GM12878 (cell line): Measurements from ENCODE around the gene CERT1. TPM values are rescaled to one million over a fixed set of nuclear protein-coding genes. Genes with fewer than 3 reads are reported as not detected.

Experiments used
- ATAC-seq: fragments of 200-7000 bp; cut with Tn5 transposase; 3 replicates; pipeline ENCODE4 v1.9.1; 2020; ENCODE audit warnings: mild to moderate bottlenecking, moderate library complexity
- BruUV-seq: library from RNA; stranded (reverse); fragments of 400-500 nt; replicated peaks from 2 replicates; lab custom pipeline; 2021; lab: Mats Ljungman, UMichigan
- CTCF ChIA-PET: fragments of 300-600 bp; sonication (Branson Sonifier 250); formaldehyde crosslinking; extraction: SDS; loops from one replicate; lab custom pipeline; 2021; ENCODE audit warnings: inconsistent platforms; lab: Yijun Ruan, JAX
- POLR2A ChIA-PET: fragments of 350-600 bp; formaldehyde crosslinking; extraction: SDS; loops from one replicate; lab custom pipeline; 2021; ENCODE audit warnings: inconsistent platforms; lab: Charles Lee
- RAD21 ChIA-PET: fragments of 300-600 bp; sonication (Branson Sonifier 250); formaldehyde crosslinking; loops from one replicate; lab custom pipeline; 2023; ENCODE audit warnings: antibody characterized with exemption; ENCODE audit not compliant: unreplicated experiment; lab: Charles Lee
- SMC1A ChIA-PET: fragments of 300-600 bp; sonication (Branson Sonifier 250); formaldehyde crosslinking; loops from one replicate; lab custom pipeline; 2023; ENCODE audit not compliant: unreplicated experiment, uncharacterized antibody; lab: Charles Lee
- DNase-seq: peaks from one replicate; pipeline ENCODE4 v3.0.0-alpha.2; 2011; ENCODE audit warnings: low read depth, low spot score
- FAIRE-seq: peaks from 3 replicates; lab custom pipeline; 2011; peaks lifted over from hg19 to GRCh38; lab: Jason Lieb, UNC
- H2AFZ ChIP-seq: 2 replicates; pipeline ENCODE4 v1.6.0; 2011; ENCODE audit warnings: low read depth, low read length, control low read depth; ENCODE audit not compliant: control insufficient read depth
- H3K27ac ChIP-seq: 2 replicates; pipeline ENCODE4 v1.5.1; 2011; ENCODE audit warnings: control low read depth; ENCODE audit not compliant: control insufficient read depth, insufficient read depth
- H3K27me3 ChIP-seq, 2 experiments: replicated peaks in 1 of 2; 2 replicates each; pipeline versions ENCODE4 v1.6.0 to v1.6.1; 2011; ENCODE audit warnings: low read length in 1 of 2; ENCODE audit not compliant: control insufficient read depth in 2 of 2, insufficient read depth in 2 of 2
- H3K36me3 ChIP-seq, 2 experiments: 2 replicates each; pipeline ENCODE4 v1.5.1; 2011; ENCODE audit warnings: low read length in 1 of 2; ENCODE audit not compliant: control insufficient read depth in 2 of 2, insufficient read depth in 2 of 2
- H3K4me1 ChIP-seq: 2 replicates; pipeline ENCODE4 v1.6.1; 2011; ENCODE audit warnings: mild to moderate bottlenecking, low read length, moderate library complexity, mixed read lengths; ENCODE audit not compliant: control insufficient read depth, insufficient read depth
- H3K4me2 ChIP-seq: 2 replicates; pipeline ENCODE4 v1.6.0; 2011; ENCODE audit warnings: control low read depth; ENCODE audit not compliant: control insufficient read depth, insufficient read depth
- H3K4me3 ChIP-seq: fragments of 200-600 bp; sonication (generic); 2 replicates; pipeline ENCODE4 v1.5.1; 2016
- H3K79me2 ChIP-seq: 2 replicates; pipeline ENCODE4 v1.6.0; 2011; ENCODE audit warnings: low read length; ENCODE audit not compliant: control insufficient read depth, insufficient read depth
- H3K9ac ChIP-seq: 2 replicates; pipeline ENCODE4 v1.8.0; 2011; ENCODE audit warnings: low read length, control low read depth, mixed read lengths; ENCODE audit not compliant: control insufficient read depth, insufficient read depth
- H3K9me3 ChIP-seq: replicated peaks from 3 replicates; pipeline ENCODE4 v1.5.1; 2011; ENCODE audit warnings: mild to moderate bottlenecking, low read length; ENCODE audit not compliant: control insufficient read depth, insufficient read depth
- H4K20me1 ChIP-seq: 2 replicates; pipeline ENCODE4 v1.6.0; 2011; ENCODE audit not compliant: control insufficient read depth, insufficient read depth
- CBX5 ChIP-seq: sonication (generic); IDR thresholded peaks from 2 replicates; pipeline ENCODE4 v1.6.1; 2016; ENCODE audit warnings: low read depth, moderate library complexity, mild to moderate bottlenecking, inconsistent platforms
- WGBS: methylation state at CpG from one replicate; pipeline ENCODE4 v1.1.6; 2016; ENCODE audit warnings: low lambda C conversion rate; ENCODE audit not compliant: insufficient replicate concordance, insufficient coverage; ENCODE audit errors: missing lambda C conversion rate; 5-methylcytosine and 5-hydroxymethylcytosine counted together
- in situ Hi-C: fragments of 300-500 bp; cut with MboI; formaldehyde crosslinking; loops from 9 replicates; pipeline ENCODE4 v1.14.3; 2018; ENCODE audit warnings: mixed read lengths
- intact Hi-C: fragments of 100-400 bp; cut with micrococcal nuclease; formaldehyde crosslinking; loops from one replicate; pipeline ENCODE4 v1.14.2; 2022; ENCODE audit not compliant: unreplicated experiment
- polyA plus RNA-seq, 11 experiments: library from polyadenylated mRNA; depleted of rRNA in 4 of 11; unstranded in 6 of 11; stranded (reverse) in 5 of 11; fragments of >200 nt; fragmentation: Nextera tagmentation in 4 of 11; fragmentation: Illumina TruSeq in 1 of 11; extraction: Ambion mirVana in 4 of 11; extraction: Trizol in 1 of 11; gene quantifications; 1 replicate in 1 of 11; 2 replicates in 10 of 11; pipeline versions ENCODE4 v1.2.1 to v1.2.3, GENCODE V29; 2011 to 2016; ENCODE audit warnings: inconsistent platforms in 2 of 11, missing spikeins in 2 of 11, low read depth in 1 of 11
- total RNA-seq, 4 experiments: library from RNA; depleted of rRNA in 3 of 4; stranded (reverse); fragments of >200 nt in 3 of 4; fragmentation: Illumina TruSeq in 1 of 4; extraction: Trizol in 1 of 4; gene quantifications; 2 replicates each; pipeline versions ENCODE4 v1.2.1 to v1.2.3, GENCODE V29; 2013 to 2021
- TF ChIP-seq, protein P1 (sequence below): fragments of 450-650 bp; IDR thresholded peaks from 2 replicates; pipeline ENCODE4 v1.6.1; 2017; ENCODE audit warnings: mild to moderate bottlenecking, moderate library complexity
- TF ChIP-seq, protein P2 (sequence below): IDR thresholded peaks from 2 replicates; pipeline ENCODE4 v1.6.1; 2012; ENCODE audit warnings: low read length, inconsistent platforms

Gene CERT1
- total and polyA plus RNA-seq, 10 of the 15 experiments (the other 5 are each of a cell fraction or from before 2014, with no cell fraction given) = 7.7 to 36.7 (median 25.6) TPM

DNA sequence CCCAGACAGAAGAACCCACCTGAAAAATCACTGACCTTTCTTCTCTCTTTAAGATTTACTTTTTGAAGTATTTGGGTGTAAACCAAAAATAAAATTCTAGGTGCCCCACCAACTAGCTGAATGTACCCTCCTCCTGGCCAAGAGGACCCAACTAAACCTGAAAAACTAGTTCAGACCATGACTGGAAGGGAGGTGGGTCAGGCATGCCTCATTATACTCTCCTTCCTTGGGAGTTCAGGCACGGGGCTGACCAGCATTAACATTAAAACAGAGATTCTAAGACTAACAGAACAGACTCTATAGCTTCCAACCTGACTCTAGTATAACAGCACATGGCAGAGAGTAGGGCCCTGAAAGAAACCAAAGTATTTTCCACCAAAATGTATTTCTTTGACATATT lies 61.4 kb downstream of the CERT1 start (continued):
- TF ChIP-seq, protein P1, sequence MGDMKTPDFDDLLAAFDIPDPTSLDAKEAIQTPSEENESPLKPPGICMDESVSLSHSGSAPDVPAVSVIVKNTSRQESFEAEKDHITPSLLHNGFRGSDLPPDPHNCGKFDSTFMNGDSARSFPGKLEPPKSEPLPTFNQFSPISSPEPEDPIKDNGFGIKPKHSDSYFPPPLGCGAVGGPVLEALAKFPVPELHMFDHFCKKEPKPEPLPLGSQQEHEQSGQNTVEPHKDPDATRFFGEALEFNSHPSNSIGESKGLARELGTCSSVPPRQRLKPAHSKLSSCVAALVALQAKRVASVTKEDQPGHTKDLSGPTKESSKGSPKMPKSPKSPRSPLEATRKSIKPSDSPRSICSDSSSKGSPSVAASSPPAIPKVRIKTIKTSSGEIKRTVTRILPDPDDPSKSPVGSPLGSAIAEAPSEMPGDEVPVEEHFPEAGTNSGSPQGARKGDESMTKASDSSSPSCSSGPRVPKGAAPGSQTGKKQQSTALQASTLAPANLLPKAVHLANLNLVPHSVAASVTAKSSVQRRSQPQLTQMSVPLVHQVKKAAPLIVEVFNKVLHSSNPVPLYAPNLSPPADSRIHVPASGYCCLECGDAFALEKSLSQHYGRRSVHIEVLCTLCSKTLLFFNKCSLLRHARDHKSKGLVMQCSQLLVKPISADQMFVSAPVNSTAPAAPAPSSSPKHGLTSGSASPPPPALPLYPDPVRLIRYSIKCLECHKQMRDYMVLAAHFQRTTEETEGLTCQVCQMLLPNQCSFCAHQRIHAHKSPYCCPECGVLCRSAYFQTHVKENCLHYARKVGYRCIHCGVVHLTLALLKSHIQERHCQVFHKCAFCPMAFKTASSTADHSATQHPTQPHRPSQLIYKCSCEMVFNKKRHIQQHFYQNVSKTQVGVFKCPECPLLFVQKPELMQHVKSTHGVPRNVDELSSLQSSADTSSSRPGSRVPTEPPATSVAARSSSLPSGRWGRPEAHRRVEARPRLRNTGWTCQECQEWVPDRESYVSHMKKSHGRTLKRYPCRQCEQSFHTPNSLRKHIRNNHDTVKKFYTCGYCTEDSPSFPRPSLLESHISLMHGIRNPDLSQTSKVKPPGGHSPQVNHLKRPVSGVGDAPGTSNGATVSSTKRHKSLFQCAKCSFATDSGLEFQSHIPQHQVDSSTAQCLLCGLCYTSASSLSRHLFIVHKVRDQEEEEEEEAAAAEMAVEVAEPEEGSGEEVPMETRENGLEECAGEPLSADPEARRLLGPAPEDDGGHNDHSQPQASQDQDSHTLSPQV = no peak

DNA sequence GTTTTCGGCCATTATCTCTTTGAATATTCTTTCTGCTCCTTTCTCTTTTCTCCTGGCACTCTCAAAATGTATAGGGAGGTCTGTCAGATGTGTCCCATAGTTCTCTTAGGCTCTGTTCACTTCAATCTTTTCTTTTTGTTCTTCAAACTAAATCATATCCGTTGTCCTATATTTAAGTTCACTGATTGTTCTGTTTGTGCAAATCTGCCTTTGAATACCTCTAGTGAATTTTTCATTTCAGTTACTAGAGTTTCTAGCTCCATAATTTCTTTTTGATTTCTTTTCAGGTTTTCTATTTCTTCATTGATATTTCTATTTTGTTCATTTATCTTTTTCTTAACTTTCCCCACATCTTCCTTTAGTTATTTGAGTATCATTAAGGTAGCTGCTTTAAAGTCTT lies 65.4 kb downstream of the CERT1 start:
- Histone ChIP-seq H3K4me3 (no peak overlapping the region), H3K4me2 (no peak overlapping the region), H3K4me1 (no peaks in the 10 kb centered on the region), H3K9me3 (peaks cover 24% of the 10 kb centered on the region), H3K9ac (no peak overlapping the region), H4K20me1 (no peaks in the 10 kb centered on the region), H2AFZ (no peak overlapping the region), H3K27ac (no peak overlapping the region), H3K36me3 (peaks cover 0 to 2% of the 10 kb centered on the region in 2 experiments; a peak in 3 of 4 replicates), H3K27me3 (no peaks in the 10 kb centered on the region), H3K79me2 (no peaks in the 10 kb centered on the region)
- CTCF ChIA-PET = no interaction called here
- SMC1A ChIA-PET = interaction anchor here (0.6 to 1.5 kb wide), 3 partner anchors 20 to 48 kb away, joined by 3 to 4 read pairs (median 4); no protein-coding TSS in a partner anchor
- RAD21 ChIA-PET = no interaction called here
- DNase-seq = no peak
- in situ Hi-C loops (no loop called here), intact Hi-C loops (no loop called here)
- no TSS peak for BruUV-seq
- POLR2A ChIA-PET = interaction anchor here (1.5 kb wide), 1 partner anchor 11 kb away, joined by 3 read pairs; no protein-coding TSS in a partner anchor
- 93% methylated on average over 2 of the region's 2 CpGs for WGBS
- ATAC-seq = no peak
- TF ChIP-seq CBX5 = 0 out of 2 replicates have a peak, but pooled peaks have one; percentile 57
- TF ChIP-seq, protein P2, sequence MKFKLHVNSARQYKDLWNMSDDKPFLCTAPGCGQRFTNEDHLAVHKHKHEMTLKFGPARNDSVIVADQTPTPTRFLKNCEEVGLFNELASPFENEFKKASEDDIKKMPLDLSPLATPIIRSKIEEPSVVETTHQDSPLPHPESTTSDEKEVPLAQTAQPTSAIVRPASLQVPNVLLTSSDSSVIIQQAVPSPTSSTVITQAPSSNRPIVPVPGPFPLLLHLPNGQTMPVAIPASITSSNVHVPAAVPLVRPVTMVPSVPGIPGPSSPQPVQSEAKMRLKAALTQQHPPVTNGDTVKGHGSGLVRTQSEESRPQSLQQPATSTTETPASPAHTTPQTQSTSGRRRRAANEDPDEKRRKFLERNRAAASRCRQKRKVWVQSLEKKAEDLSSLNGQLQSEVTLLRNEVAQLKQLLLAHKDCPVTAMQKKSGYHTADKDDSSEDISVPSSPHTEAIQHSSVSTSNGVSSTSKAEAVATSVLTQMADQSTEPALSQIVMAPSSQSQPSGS = no peak
- no peak for FAIRE-seq
